HG02798 (cell line): ENCODE measurements around the gene CCT6A.
A peak's percentile ranks its signal among the peaks of the same experiment; 100 is the strongest.
"Not testable (repeated sequence)": the region's sequence is repeated elsewhere in the genome, so short reads cannot be mapped to it uniquely, and the experiment has no call there.

Experiments
- ATAC-seq: cut with Tn5 transposase; IDR thresholded peaks from one replicate; pipeline ENCODE4 v1.9.1; 2021; ENCODE audit warnings: mild to moderate bottlenecking; ENCODE audit not compliant: unreplicated experiment, poor library complexity

CCT6A gene

DNA sequence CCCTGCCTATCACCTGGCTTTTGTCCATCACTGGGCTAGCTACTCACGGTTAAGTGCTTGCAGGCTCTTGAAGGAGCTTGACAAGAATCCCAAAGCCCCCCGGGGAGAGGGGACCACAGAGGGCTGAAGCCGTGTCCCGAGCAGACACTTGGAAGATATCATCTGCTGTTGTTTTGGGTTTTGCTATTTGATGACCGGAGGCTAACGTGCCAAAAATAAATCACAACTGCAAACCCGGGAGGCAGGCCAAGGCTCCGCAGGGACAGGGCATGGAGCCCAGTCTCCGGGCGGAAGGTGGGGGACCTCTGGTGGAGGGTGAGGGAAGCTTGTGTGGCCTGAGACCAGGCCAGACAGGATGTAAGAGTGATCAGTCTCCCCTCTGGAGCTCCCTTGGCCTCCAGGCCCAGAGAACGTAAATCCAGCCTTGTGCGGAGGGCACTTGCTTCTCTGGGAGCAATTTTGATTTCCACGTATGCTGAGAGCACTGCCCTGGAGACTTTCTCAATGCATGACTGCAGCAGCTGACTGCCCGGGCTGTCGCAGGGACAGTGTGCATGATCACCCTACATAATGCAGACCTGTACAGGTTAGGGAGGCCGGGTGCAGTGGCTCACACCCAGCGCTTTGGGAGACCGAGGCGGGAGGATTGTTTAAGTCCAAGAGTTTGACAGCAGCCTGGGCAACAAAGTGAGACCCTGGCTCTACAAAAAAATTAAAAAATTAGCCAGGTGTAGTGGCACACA lies 41.4 kb downstream of the CCT6A start, which contains the start of gene PHKG1:
PHKG1 (minus strand) TSS at position 164 of the 743 bp plus-strand sequence. CDS start 4,011 bp downstream, outside the sequence.
- no peak for ATAC-seq

DNA sequence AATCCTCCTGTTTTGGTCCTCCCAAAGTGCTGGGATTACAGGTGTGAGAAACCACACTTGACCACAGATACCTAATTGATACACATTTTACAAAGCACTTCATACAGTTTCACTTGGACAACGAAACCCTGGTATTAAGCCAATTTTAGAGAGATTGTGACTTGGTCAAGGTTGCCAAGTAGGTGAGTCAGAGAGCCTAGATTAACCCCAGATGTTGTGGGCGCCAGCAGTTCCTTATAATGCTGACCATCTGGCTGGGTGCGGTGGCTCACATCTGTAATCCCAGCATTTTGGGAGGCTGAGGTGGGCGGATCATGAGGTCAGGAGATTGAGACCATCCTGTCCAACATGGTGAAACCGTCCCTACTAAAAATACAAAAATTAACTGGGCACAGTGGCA lies 46.1 kb downstream of the CCT6A start:
- no peak for ATAC-seq

DNA sequence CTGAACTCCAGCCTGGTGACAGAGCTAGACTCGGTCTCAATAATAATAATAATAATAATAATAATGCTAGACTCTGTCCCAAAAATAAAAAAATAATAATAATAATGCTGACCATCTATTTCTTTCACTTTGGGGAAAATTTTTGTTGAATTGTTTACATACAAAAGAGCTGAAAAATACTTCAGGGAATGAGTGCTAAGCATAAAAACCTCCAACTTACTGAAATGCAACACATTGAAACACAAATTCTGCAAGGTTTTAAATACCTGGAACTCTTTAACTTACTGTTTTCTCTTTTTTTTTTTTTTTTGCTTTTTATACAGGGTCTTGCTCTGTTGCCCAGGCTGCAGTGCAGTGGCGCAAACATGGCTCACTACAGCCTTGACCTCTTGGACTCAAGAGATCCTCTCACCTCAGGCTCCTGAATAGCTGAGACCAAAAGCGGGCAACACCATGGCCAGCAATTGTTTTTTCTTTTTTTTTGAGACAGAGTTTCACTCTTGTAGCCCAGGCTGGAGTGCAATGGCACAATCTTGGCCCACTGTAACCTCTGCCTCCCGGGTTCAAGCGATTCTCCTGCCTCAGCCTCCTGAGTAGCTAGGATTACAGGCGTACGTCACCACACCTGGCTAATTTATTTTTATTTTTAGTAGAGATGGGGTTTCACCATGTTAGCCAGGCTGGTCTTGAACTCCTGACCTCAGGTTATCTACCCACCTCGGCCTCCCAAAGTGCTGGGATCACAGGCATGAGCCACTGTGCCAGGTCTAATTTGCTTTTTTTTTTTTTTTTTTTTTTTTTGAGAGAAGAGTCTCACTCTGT lies 46.8 kb downstream of the CCT6A start:
- ATAC-seq: not testable (repeated sequence)

DNA sequence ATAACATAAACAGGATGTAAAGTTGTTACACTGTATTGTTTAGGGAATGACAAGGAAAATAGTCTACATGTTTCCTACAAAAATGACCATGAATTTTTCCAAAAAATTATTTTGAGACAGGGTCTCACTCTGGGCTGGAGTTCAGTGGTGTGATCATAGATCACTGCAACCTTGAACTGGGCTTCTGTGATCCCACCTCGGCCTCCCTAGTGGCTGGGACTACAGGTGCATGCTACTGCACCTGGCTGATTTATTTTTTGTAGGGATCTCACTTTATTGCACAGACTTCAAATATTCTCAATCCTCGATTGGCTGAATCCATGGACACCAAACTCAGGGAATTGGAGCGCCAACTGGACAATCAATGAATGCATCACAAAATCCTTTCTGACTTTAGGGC lies 48.1 kb downstream of the CCT6A start:
- no peak for ATAC-seq

DNA sequence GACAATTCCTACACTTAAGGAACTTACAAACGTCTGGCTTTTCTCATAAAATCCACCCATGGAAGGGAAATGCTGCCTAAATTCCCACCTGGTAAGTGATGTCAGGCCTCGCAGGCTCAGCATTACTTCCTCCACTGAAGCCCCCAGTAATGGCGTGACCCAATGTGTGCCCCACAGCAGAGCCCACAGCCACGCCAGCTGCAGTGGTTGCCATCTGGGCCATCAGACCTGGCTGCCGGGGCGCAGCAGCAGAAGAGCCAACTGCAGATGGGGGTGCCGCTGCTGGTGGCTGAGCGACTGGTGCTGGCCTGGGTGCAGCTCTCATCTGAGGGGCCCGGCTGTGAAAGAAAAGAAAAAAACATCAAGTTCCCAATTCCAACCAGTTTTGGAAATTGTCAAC lies 52.6 kb downstream of the CCT6A start:
- not testable (repeated sequence) for ATAC-seq

DNA sequence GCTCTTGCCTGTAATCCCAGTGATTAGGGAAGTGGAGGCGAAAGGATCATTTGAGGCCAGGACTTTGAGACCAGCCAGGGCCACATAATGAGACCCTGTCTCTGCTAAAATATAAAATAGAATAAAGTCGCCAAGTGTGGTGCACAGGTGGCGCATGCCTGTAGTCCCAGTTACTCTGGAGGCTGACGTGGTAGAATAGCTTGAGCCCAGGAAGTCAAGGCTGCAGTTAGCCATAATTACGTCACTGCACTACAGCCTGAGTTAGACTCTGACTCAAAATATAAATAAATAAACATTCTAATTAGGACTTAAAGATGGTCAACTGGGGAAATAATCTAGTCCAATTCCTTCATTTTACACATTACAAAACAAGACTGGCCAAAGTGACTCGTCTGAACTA lies 53.9 kb downstream of the CCT6A start:
- peak; percentile 17 for ATAC-seq

DNA sequence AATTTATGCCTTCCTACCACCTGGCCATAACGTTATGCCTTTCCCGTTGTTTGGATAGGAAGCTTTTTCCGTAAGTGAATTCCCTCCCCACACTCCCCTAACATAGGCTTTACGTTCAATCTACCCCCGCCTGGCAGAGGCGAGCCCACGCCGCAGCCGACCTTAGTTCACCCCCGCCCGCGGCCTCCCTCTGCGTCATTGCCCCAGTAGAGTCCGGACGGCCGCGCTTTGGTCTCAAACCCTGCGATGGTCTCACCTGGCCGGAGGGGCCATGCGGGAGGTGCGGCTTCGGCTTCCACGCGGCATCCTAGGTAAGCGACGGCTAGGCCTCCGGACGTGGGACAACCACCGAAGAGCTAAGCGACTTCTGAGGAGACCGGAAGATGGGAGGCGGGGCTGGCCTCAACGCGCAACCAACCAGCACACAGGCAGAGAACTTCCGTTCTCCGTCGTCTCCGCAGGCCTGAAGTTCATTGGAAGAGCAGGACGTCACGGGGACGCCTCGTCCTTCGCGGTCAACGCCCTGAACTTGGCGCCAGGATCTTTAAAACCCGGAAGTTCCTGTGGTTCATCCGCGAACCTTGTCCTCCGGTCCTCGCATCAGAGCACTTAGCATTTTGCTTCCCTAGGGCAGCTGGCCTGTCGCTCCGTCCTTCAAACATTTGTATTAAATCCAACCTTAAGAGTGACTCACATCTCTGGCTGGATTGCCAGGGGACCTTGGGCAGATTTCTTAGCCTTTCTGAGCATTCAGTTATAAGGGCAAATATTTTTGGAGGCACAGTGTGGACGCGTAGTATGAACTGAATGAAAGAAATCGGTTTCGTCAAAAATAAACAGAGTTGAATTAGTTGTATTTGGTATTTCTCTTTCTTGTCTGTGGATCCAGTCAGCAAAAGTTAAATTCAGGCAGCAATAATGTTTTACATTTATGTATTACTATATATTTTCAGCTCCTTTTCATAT lies 54.8 kb downstream of the CCT6A start, which contains the start of gene CHCHD2:
CHCHD2 (minus strand) TSS at position 369 of the 966 bp plus-strand sequence; CDS start at position 306, 63 bp downstream.
- peak; percentile 100 for ATAC-seq

DNA sequence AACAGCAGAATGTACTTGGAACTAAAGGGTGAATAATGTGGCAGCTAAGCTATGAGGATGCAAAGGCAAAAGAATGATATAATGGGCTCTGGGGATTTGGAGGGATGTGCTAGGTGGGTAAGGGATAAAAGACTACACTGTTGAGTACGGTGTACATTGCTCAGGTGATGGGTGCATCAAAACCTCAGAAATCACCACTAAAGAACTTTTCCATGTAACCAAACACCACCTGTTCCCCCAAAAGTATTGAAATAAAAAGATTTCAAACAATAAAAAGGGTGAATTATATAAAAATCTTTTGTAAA lies 56.3 kb downstream of the CCT6A start:
- no peak for ATAC-seq

DNA sequence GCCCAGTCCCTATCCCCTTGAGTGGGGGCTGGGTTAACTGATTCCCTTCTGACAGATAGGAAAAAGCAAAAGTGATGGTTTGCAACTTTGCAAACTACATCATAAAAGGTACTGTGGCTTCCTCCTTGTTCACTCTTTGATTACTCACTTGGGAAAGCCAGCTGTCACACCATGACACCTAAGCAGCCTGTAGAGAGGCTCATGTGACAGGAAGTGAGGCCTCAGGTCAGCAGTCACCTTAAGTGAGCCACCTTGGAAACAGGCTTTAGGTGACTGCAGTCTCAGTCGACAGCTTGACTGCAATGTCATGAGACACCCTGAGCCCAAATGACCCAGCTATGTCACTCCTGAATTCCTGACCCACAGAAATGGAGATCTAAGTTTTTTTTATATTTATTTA lies 59.0 kb downstream of the CCT6A start:
- ATAC-seq: no peak

DNA sequence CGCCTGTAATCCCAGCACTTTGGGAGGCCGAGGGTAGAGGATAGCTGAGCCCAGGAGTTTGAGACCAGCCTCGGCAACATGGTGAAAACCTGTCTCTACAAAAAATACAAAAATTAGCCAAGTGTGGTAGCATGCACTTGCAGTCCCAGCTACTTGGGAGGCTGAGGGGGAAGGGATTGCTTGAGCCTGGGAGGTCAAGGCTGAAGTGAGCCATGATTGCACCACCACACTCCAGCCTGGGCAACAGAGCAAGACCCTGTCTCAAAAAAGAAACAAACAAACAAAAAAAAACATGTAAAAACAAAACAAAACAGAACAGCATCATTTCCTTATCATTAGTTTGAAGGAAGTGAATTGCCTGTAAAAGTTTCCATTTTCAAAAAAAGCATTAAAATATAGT lies 60.7 kb downstream of the CCT6A start:
- not testable (repeated sequence) for ATAC-seq
